GM23338 (cell line): ENCODE data around the gene PACRGL. TPM values are rescaled to one million over a fixed set of nuclear protein-coding genes. Genes with fewer than 3 reads are reported as not detected.

Source experiments
- ATAC-seq: fragments of 200-7000 bp; cut with Tn5 transposase; 3 replicates; pipeline ENCODE4 v1.9.1; 2020
- DNase-seq: peaks from one replicate; pipeline ENCODE4 v3.0.0-alpha.2; 2015; ENCODE audit warnings: low spot score
- H2AFZ ChIP-seq: fragments of 200-600 bp; sonication (generic); 2 replicates; pipeline ENCODE4 v1.8.0; 2016; ENCODE audit warnings: antibody characterized with exemption, mild to moderate bottlenecking, moderate library complexity
- H3F3A ChIP-seq: fragments of 200-600 bp; sonication (generic); replicated peaks from 2 replicates; pipeline ENCODE4 v1.8.0; 2017; ENCODE audit warnings: antibody characterized with exemption, mixed run types, low read depth
- H3K27ac ChIP-seq: fragments of 200-600 bp; sonication (generic); 2 replicates; pipeline ENCODE4 v1.6.1; 2016; ENCODE audit warnings: low read depth
- H3K27me3 ChIP-seq: fragments of 200-600 bp; sonication (generic); 2 replicates; pipeline ENCODE4 v1.8.0; 2016; ENCODE audit warnings: mild to moderate bottlenecking, mixed run types, moderate library complexity; ENCODE audit not compliant: insufficient read depth
- H3K36me3 ChIP-seq: fragments of 200-600 bp; sonication (generic); 2 replicates; pipeline ENCODE4 v1.8.0; 2016; ENCODE audit warnings: mild to moderate bottlenecking; ENCODE audit not compliant: insufficient read depth
- H3K4me1 ChIP-seq: fragments of 200-600 bp; sonication (generic); 2 replicates; pipeline ENCODE4 v1.8.0; 2016; ENCODE audit warnings: mild to moderate bottlenecking, moderate library complexity; ENCODE audit not compliant: insufficient read depth
- H3K4me2 ChIP-seq: fragments of 200-600 bp; sonication (generic); 2 replicates; pipeline ENCODE4 v1.7.1; 2017; ENCODE audit warnings: mixed run types
- H3K4me3 ChIP-seq: fragments of 200-600 bp; sonication (generic); 2 replicates; pipeline ENCODE4 v1.6.1; 2016; ENCODE audit warnings: mixed run types
- H3K79me2 ChIP-seq: fragments of 200-600 bp; sonication (generic); replicated peaks from 2 replicates; pipeline ENCODE4 v1.8.0; 2017; ENCODE audit warnings: mild to moderate bottlenecking; ENCODE audit not compliant: insufficient read depth
- H3K9me2 ChIP-seq: fragments of 200-600 bp; sonication (generic); 2 replicates; pipeline ENCODE4 v1.8.0; 2017; ENCODE audit not compliant: insufficient read depth
- H4K20me1 ChIP-seq: fragments of 200-600 bp; sonication (generic); replicated peaks from 2 replicates; pipeline ENCODE4 v1.8.0; 2017; ENCODE audit warnings: mild to moderate bottlenecking; ENCODE audit not compliant: insufficient read depth
- H3K27ac Mint-ChIP-seq: 2 replicates; pipeline ENCODE4 v1.8.0; 2020; ENCODE audit warnings: inconsistent platforms, mild to moderate bottlenecking, moderate library complexity, mixed read lengths
- H3K27me3 Mint-ChIP-seq: 3 replicates; pipeline ENCODE4 v1.8.0; 2022; ENCODE audit warnings: low read depth, mild to moderate bottlenecking, moderate library complexity, mixed read lengths, inconsistent platforms; ENCODE audit not compliant: insufficient read depth, poor library complexity
- H3K36me3 Mint-ChIP-seq: 3 replicates; pipeline ENCODE4 v1.8.0; 2021; ENCODE audit warnings: low read depth, mild to moderate bottlenecking, inconsistent platforms, moderate library complexity, mixed read lengths
- H3K4me1 Mint-ChIP-seq: 3 replicates; pipeline ENCODE4 v1.8.0; 2020; ENCODE audit warnings: mild to moderate bottlenecking, inconsistent platforms, mixed read lengths
- H3K4me3 Mint-ChIP-seq: 3 replicates; pipeline ENCODE4 v1.8.0; 2021; ENCODE audit warnings: moderate library complexity, mild to moderate bottlenecking, inconsistent platforms, mixed read lengths
- H3K9me3 Mint-ChIP-seq: 3 replicates; pipeline ENCODE4 v1.8.0; 2020; ENCODE audit warnings: moderate library complexity, mild to moderate bottlenecking, inconsistent platforms, mixed read lengths
- CREB1 ChIP-seq: fragments of 250-450 bp; sonication (Bioruptor Pico); IDR thresholded peaks from 2 replicates; pipeline ENCODE4 v1.5.0; 2020; ENCODE audit warnings: low read depth, mild to moderate bottlenecking, moderate library complexity
- CTCF ChIP-seq, 2 experiments: fragments of 200-600 bp in 1 of 2; sonication (generic) in 1 of 2; conservative IDR thresholded peaks; 2 replicates each; pipeline versions ENCODE4 v1.5.1 to v1.6.1; 2016 to 2017; ENCODE audit warnings: antibody characterized with exemption in 2 of 2, low read depth in 2 of 2, mild to moderate bottlenecking in 2 of 2, moderate library complexity in 1 of 2
- JUNB ChIP-seq: IDR thresholded peaks from one replicate; pipeline ENCODE4 v1.6.1; 2016; ENCODE audit warnings: antibody characterized with exemption; ENCODE audit not compliant: unreplicated experiment
- NANOG ChIP-seq: IDR thresholded peaks from 2 replicates; pipeline ENCODE4 v1.6.1; 2016; ENCODE audit warnings: antibody characterized with exemption, borderline replicate concordance
- POLR2AphosphoS5 ChIP-seq: IDR thresholded peaks from 2 replicates; pipeline ENCODE4 v1.6.1; 2016; ENCODE audit warnings: antibody characterized with exemption, low read depth
- ZNF331 ChIP-seq: fragments of 250-450 bp; sonication (Bioruptor Pico); IDR thresholded peaks from 2 replicates; pipeline ENCODE4 v1.5.0; 2020; ENCODE audit warnings: low read depth, mild to moderate bottlenecking, moderate library complexity
- ZNF462 ChIP-seq: fragments of 250-450 bp; sonication (Bioruptor Pico); IDR thresholded peaks from 2 replicates; pipeline ENCODE4 v1.5.0; 2020; ENCODE audit warnings: mild to moderate bottlenecking, moderate library complexity
- polyA plus RNA-seq: library from polyadenylated mRNA; unstranded; fragments of >200 nt; fragmentation: Nextera tagmentation; extraction: Ambion mirVana; gene quantifications from 2 replicates; pipeline ENCODE4 v1.2.1, GENCODE V29; 2016
- total RNA-seq: library from RNA; depleted of rRNA; stranded (reverse); fragments of >200 nt; shearing (Covaris generic); gene quantifications from 2 replicates; pipeline ENCODE4 v1.2.3, GENCODE V29; 2014

Gene PACRGL
- total and polyA plus RNA-seq, 2 experiments from 2014 or later, result 4.8 to 15.8 TPM

GRCh38 chr4:20711335-20711734 lies 11.1 kb downstream of the PACRGL start (continued):
- TF ChIP-seq ZNF462 (CRISPR knock-in tag), result no peak
- no peak for TF ChIP-seq POLR2AphosphoS5

DNA sequence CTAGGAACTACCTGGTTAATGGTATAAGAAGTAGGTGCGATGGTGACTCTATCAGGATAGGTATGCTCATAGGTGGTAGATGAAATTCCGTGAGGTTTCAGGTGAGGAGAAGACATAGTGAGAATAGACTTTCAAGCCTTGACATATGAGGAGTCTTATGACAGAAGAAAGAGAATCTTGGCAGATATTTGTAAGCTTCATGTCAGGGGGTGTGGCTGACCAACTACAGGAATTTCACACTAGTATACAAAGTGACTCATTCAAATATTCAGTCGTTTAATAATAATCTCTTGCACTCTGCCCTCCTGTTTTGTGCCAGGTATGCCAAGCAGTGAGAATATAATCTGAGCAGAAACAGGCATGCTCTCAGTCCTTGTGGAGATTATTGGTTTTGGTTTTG lies 22.8 kb downstream of the PACRGL start:
- no peaks in the 10 kb centered on the region for H3K27me3 Mint-ChIP-seq
- TF ChIP-seq CREB1 (CRISPR knock-in tag), result no peak
- no peak for TF ChIP-seq CTCF (conservative IDR thresholded peaks at IDR 0.05; ENCODE audit: low read depth in 2 of 2)
- TF ChIP-seq ZNF462 (CRISPR knock-in tag), result no peak
- TF ChIP-seq ZNF331 (CRISPR knock-in tag), result no peak
- TF ChIP-seq NANOG, result no peak
- TF ChIP-seq POLR2AphosphoS5, result no peak
- no peak for TF ChIP-seq JUNB
- no peak overlapping the region for H3K27ac Mint-ChIP-seq
- H3K4me1 ChIP-seq, result peaks cover 27% of the 10 kb centered on the region
- H3K4me1 Mint-ChIP-seq, result peaks cover 4% of the 10 kb centered on the region
- peaks cover 22% of the 10 kb centered on the region for H3K36me3 ChIP-seq
- no peak for ATAC-seq
- no peak for DNase-seq
- no peak overlapping the region for H3K27ac ChIP-seq
- no peak overlapping the region for H3K4me3 ChIP-seq
- H3F3A ChIP-seq, result no peaks in the 10 kb centered on the region
- H3K9me3 Mint-ChIP-seq, result peaks cover 48% of the 10 kb centered on the region
- H3K79me2 ChIP-seq, result peaks cover 8% of the 10 kb centered on the region; the same call in 1 of the 2 replicates
- H3K27me3 ChIP-seq, result no peaks in the 10 kb centered on the region
- 0 out of 2 replicates have a peak, but pooled peaks cover 4% of the 10 kb centered on the region for H3K9me2 ChIP-seq
- H3K4me2 ChIP-seq, result no peak overlapping the region
- peaks cover 85% of the 10 kb centered on the region for H3K36me3 Mint-ChIP-seq
- no peaks in the 10 kb centered on the region for H4K20me1 ChIP-seq
- H2AFZ ChIP-seq, result no peak overlapping the region
- no peak overlapping the region for H3K4me3 Mint-ChIP-seq
